ENCODE results near the gene RSPH6A.

- TF ChIP-seq, protein P1, sequence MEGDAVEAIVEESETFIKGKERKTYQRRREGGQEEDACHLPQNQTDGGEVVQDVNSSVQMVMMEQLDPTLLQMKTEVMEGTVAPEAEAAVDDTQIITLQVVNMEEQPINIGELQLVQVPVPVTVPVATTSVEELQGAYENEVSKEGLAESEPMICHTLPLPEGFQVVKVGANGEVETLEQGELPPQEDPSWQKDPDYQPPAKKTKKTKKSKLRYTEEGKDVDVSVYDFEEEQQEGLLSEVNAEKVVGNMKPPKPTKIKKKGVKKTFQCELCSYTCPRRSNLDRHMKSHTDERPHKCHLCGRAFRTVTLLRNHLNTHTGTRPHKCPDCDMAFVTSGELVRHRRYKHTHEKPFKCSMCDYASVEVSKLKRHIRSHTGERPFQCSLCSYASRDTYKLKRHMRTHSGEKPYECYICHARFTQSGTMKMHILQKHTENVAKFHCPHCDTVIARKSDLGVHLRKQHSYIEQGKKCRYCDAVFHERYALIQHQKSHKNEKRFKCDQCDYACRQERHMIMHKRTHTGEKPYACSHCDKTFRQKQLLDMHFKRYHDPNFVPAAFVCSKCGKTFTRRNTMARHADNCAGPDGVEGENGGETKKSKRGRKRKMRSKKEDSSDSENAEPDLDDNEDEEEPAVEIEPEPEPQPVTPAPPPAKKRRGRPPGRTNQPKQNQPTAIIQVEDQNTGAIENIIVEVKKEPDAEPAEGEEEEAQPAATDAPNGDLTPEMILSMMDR (conservative IDR thresholded peaks at IDR 0.05; ENCODE audit: low read depth, low read length), result no peak
- no peak for TF ChIP-seq SMC3 (IDR thresholded peaks at IDR 0.05; ENCODE audit: low read depth, low read length)
These were observed 32.6 kb upstream of the RSPH6A start for GRCh38 chr19:45847663-45848062.

Data from IMR-90 (cell line).